ENCODE results near the gene HS3ST5. TPM values are rescaled to one million over a fixed set of nuclear protein-coding genes. Genes with fewer than 3 reads are reported as not detected.

Gene HS3ST5
- total and polyA plus RNA-seq, 4 donors, result not detected

GRCh38 chr6:114344246-114344970, 1.6 kb upstream of the HS3ST5 start:
- peaks cover 0 to 15% (median 11%) of the 10 kb centered on the region in 4 donors for H3K27me3 ChIP-seq (ENCODE audit: control insufficient read depth in 4 of 4, insufficient read depth in 4 of 4, low read length in 3 of 4)
- 75% methylated on average over 3 of the region's 3 CpGs for WGBS

DNA sequence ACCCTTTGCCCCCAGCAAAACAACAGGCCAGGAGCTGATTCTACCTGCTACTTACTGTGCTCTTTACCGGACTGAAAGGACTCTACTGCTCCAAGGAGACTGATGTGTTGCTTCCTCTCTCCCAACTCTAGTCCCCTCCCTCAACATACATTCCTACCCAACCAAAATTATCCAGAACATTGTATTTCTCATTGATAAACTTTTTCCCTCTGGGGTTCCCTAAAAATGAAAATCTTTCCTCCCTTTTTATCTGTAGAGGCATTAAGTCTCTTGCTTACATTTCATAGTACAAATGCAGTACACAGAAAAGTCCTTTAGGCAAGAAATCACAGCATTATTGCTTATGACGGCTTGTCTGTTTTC, 940 bp upstream of the HS3ST5 start:
- Histone ChIP-seq H3K9me3 (ENCODE audit: control insufficient read depth in 4 of 4, low read length in 3 of 4) (no peaks in the 10 kb centered on the region), H3K9ac (ENCODE audit: low read depth in 1 of 2, low read length in 2 of 2) (no peak overlapping the region), H3K27me3 (ENCODE audit: control insufficient read depth in 4 of 4, insufficient read depth in 4 of 4, low read length in 3 of 4) (peaks cover 0 to 15% (median 11%) of the 10 kb centered on the region in 4 donors), H3K27ac (ENCODE audit: low read depth in 1 of 2, low read length in 2 of 2) (no peak overlapping the region), H3K36me3 (ENCODE audit: control insufficient read depth in 4 of 4, insufficient read depth in 3 of 4, low read depth in 1 of 4, low read length in 3 of 4) (no peaks in the 10 kb centered on the region), H3K4me1 (ENCODE audit: control insufficient read depth in 4 of 4, insufficient read depth in 4 of 4, low read length in 3 of 4) (peaks cover 11 to 20% (median 15%) of the 10 kb centered on the region in 4 donors), H3K4me3 (ENCODE audit: low read depth in 1 of 3, low read length in 3 of 3) (no peak overlapping the region)
- TF ChIP-seq GABPA (IDR thresholded peaks at IDR 0.05 in 1 of 2, conservative IDR thresholded peaks at IDR 0.05 in 1 of 2) (no peak), SP1 (IDR thresholded peaks at IDR 0.05) (no peak), RXRA (IDR thresholded peaks at IDR 0.05) (no peak), FOXA2 (IDR thresholded peaks at IDR 0.05) (no peak), FOXA1 (IDR thresholded peaks at IDR 0.05) (no peak), HNF4A (conservative IDR thresholded peaks at IDR 0.05) (no peak), HNF4G (IDR thresholded peaks at IDR 0.05) (no peak)
- TF ChIP-seq, protein P1, sequence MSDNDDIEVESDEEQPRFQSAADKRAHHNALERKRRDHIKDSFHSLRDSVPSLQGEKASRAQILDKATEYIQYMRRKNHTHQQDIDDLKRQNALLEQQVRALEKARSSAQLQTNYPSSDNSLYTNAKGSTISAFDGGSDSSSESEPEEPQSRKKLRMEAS (IDR thresholded peaks at IDR 0.05), result no peak
- TF ChIP-seq, protein P2, sequence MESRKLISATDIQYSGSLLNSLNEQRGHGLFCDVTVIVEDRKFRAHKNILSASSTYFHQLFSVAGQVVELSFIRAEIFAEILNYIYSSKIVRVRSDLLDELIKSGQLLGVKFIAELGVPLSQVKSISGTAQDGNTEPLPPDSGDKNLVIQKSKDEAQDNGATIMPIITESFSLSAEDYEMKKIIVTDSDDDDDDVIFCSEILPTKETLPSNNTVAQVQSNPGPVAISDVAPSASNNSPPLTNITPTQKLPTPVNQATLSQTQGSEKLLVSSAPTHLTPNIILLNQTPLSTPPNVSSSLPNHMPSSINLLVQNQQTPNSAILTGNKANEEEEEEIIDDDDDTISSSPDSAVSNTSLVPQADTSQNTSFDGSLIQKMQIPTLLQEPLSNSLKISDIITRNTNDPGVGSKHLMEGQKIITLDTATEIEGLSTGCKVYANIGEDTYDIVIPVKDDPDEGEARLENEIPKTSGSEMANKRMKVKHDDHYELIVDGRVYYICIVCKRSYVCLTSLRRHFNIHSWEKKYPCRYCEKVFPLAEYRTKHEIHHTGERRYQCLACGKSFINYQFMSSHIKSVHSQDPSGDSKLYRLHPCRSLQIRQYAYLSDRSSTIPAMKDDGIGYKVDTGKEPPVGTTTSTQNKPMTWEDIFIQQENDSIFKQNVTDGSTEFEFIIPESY (IDR thresholded peaks at IDR 0.05), result no peak
- 34% methylated on average over 2 of the region's 2 CpGs for WGBS
- DNase-seq (ENCODE audit: low spot score), result no peak

More at GRCh38 chr6:114344246-114344970, 1.6 kb upstream of the HS3ST5 start:
- Histone ChIP-seq H3K4me3 (ENCODE audit: low read depth in 1 of 3, low read length in 3 of 3) (no peak overlapping the region), H3K36me3 (ENCODE audit: control insufficient read depth in 4 of 4, insufficient read depth in 3 of 4, low read depth in 1 of 4, low read length in 3 of 4) (no peaks in the 10 kb centered on the region), H3K9me3 (ENCODE audit: control insufficient read depth in 4 of 4, low read length in 3 of 4) (no peaks in the 10 kb centered on the region), H3K27ac (ENCODE audit: low read depth in 1 of 2, low read length in 2 of 2) (no peak overlapping the region), H3K4me1 (ENCODE audit: control insufficient read depth in 4 of 4, insufficient read depth in 4 of 4, low read length in 3 of 4) (peaks cover 11 to 20% (median 15%) of the 10 kb centered on the region in 4 donors), H3K9ac (ENCODE audit: low read depth in 1 of 2, low read length in 2 of 2) (no peak overlapping the region)
- TF ChIP-seq HNF4A (conservative IDR thresholded peaks at IDR 0.05), result no peak
- TF ChIP-seq, protein P1 (IDR thresholded peaks at IDR 0.05), result no peak
- no peak for DNase-seq (ENCODE audit: low spot score)

DNA sequence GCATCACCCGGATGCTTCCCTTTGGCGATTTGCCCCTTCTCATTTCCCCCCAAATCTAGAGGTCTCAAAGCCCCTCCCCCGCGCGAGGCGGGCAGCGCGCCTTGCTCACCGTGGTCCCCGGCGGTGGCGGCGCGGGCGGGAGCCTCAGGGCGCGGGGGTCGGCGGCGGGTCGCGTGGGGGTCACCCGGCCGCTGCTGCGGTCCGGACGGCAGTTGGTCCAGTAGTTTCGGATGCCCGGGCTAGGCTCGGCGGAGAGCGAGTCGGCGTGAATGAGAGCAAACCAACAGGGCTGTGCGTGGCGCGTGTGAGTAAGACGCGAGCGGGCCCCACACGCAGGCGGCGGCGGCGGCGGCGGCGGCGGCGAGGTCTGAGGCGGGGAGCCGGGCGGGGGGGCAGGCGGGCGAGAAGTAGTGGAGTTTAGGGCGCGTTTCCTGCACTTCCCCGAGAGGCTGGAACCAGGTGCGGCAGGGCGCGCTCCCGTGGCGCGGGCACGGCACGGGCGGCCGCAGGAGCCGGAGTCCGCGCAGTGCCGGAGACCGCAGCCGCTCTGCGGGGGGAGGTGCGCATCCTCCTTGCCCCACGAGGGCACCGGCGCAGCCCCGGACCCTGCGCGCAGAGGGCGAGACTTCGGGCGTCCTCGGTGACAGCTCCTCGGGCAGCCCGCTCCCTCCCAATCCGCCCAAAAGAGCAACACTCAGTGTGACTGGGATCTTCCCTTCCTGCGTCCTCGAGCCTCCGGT, 567 bp downstream of the HS3ST5 start:
- Histone ChIP-seq H3K27ac (ENCODE audit: low read depth in 1 of 2, low read length in 2 of 2) (no peak overlapping the region), H3K4me1 (ENCODE audit: control insufficient read depth in 4 of 4, insufficient read depth in 4 of 4, low read length in 3 of 4) (peaks cover 11 to 20% (median 15%) of the 10 kb centered on the region in 4 donors), H3K4me3 (ENCODE audit: low read depth in 1 of 3, low read length in 3 of 3) (peak overlapping the region in 2 of 3 donors; percentile 0 to 56), H3K36me3 (ENCODE audit: control insufficient read depth in 4 of 4, insufficient read depth in 3 of 4, low read depth in 1 of 4, low read length in 3 of 4) (no peaks in the 10 kb centered on the region), H3K27me3 (ENCODE audit: control insufficient read depth in 4 of 4, insufficient read depth in 4 of 4, low read length in 3 of 4) (peaks cover 0 to 15% (median 11%) of the 10 kb centered on the region in 4 donors), H3K9ac (ENCODE audit: low read depth in 1 of 2, low read length in 2 of 2) (no peak overlapping the region), H3K9me3 (ENCODE audit: control insufficient read depth in 4 of 4, low read length in 3 of 4) (no peaks in the 10 kb centered on the region)
- TF ChIP-seq, protein P1 (IDR thresholded peaks at IDR 0.05), result no peak
- TF ChIP-seq FOXA1 (IDR thresholded peaks at IDR 0.05), result no peak
- no peak for TF ChIP-seq GABPA (IDR thresholded peaks at IDR 0.05 in 1 of 2, conservative IDR thresholded peaks at IDR 0.05 in 1 of 2)
- WGBS, result 1% methylated on average over 92 of the region's 92 CpGs
- DNase-seq (ENCODE audit: low spot score), result peak; percentile 32
